Endothelial cell of umbilical vein (primary cell): ENCODE data around the gene ATP1A4. TPM values are rescaled to one million over a fixed set of nuclear protein-coding genes. Genes with fewer than 3 reads are reported as not detected.
A peak's percentile ranks its signal among the peaks of the same experiment; 100 is the strongest.
"Not testable (repeated sequence)": the region's sequence is repeated elsewhere in the genome, so short reads cannot be mapped to it uniquely, and the experiment has no call there.

Experiments used
- BruUV-seq: library from RNA; stranded (reverse); fragments of 400-500 nt; replicated peaks from 2 replicates; lab custom pipeline; 2021; lab: Mats Ljungman, UMichigan
- CTCF ChIA-PET: fragments of 300-600, 350-600 bp; sonication (Branson Sonifier 250); formaldehyde crosslinking; loops from one replicate; lab custom pipeline; 2021; ENCODE audit warnings: antibody characterized with exemption, inconsistent platforms; lab: Charles Lee
- POLR2A ChIA-PET: fragments of 300-600, 350-600 bp; sonication (Branson Sonifier 250); formaldehyde crosslinking; loops from one replicate; lab custom pipeline; 2021; ENCODE audit warnings: antibody characterized with exemption, inconsistent platforms; lab: Charles Lee
- DNase-seq: peaks from one replicate; pipeline ENCODE4 v3.0.0-alpha.2; 2011; ENCODE audit warnings: low read depth, low spot score
- FAIRE-seq: peaks from 2 replicates; lab custom pipeline; 2011; peaks lifted over from hg19 to GRCh38; lab: Jason Lieb, UNC
- H2AFZ ChIP-seq: 2 replicates; pipeline ENCODE4 v1.6.0; 2012; ENCODE audit warnings: low read depth, low read length, control low read depth, inconsistent platforms
- H3K27ac ChIP-seq: 2 replicates; pipeline ENCODE4 v1.5.1; 2011; ENCODE audit warnings: low read depth, mild to moderate bottlenecking, control low read depth, low read length, moderate library complexity; ENCODE audit not compliant: insufficient read depth
- H3K27me3 ChIP-seq, 2 experiments: 2 replicates each; pipeline versions ENCODE4 v1.6.0 to v1.6.1; 2011; ENCODE audit warnings: low read length in 2 of 2, mixed read lengths in 1 of 2; ENCODE audit not compliant: control insufficient read depth in 2 of 2, insufficient read depth in 2 of 2
- H3K36me3 ChIP-seq, 2 experiments: 2 replicates in 1 of 2; 3 replicates in 1 of 2; pipeline ENCODE4 v1.5.1; 2011; ENCODE audit warnings: low read length in 2 of 2, mild to moderate bottlenecking in 1 of 2, moderate library complexity in 1 of 2; ENCODE audit not compliant: control insufficient read depth in 2 of 2, insufficient read depth in 2 of 2; ENCODE audit errors: extremely low read depth in 1 of 2
- H3K4me1 ChIP-seq: 3 replicates; pipeline ENCODE4 v1.5.1; 2011; ENCODE audit warnings: mild to moderate bottlenecking, low read length; ENCODE audit not compliant: control insufficient read depth, insufficient read depth; ENCODE audit errors: extremely low read depth
- H3K4me2 ChIP-seq: 2 replicates; pipeline ENCODE4 v1.6.1; 2011; ENCODE audit warnings: low read length, control low read depth, mixed read lengths; ENCODE audit not compliant: insufficient read depth
- H3K4me3 ChIP-seq, 3 experiments: fragments of 200-600 bp in 1 of 3; sonication (generic), shearing (Covaris generic) in 1 of 3; replicated peaks in 1 of 3; 2 replicates each; pipeline ENCODE4 v1.5.1; 2011 to 2016; ENCODE audit warnings: control low read depth in 3 of 3, low read length in 3 of 3, mild to moderate bottlenecking in 2 of 3, inconsistent platforms in 1 of 3, low read depth in 1 of 3, moderate library complexity in 1 of 3; ENCODE audit not compliant: insufficient read depth in 1 of 3
- H3K79me2 ChIP-seq: 2 replicates; pipeline ENCODE4 v1.6.0; 2012; ENCODE audit warnings: low read length, inconsistent platforms; ENCODE audit not compliant: control insufficient read depth, insufficient read depth
- H3K9ac ChIP-seq: replicated peaks from 2 replicates; pipeline ENCODE3; 2011; ENCODE audit warnings: low read length, control low read depth; ENCODE audit not compliant: insufficient read depth; ENCODE audit errors: extremely low read depth
- H3K9me1 ChIP-seq: replicated peaks from 3 replicates; pipeline ENCODE4 v1.6.0; 2011; ENCODE audit warnings: mild to moderate bottlenecking, low read length; ENCODE audit not compliant: control insufficient read depth, insufficient read depth; ENCODE audit errors: extremely low read depth
- H3K9me3 ChIP-seq: replicated peaks from 2 replicates; pipeline ENCODE4 v1.5.1; 2012; ENCODE audit warnings: low read length, inconsistent platforms; ENCODE audit not compliant: control insufficient read depth, insufficient read depth
- H4K20me1 ChIP-seq: replicated peaks from 2 replicates; pipeline ENCODE3; 2011; ENCODE audit warnings: mild to moderate bottlenecking, low read length; ENCODE audit not compliant: control insufficient read depth, insufficient read depth; ENCODE audit errors: extremely low read depth
- CTCF ChIP-seq, 2 donors: IDR thresholded peaks; 1 replicate in 1 of 2; 2 replicates in 1 of 2; pipeline ENCODE4 v1.5.1; 2011; ENCODE audit warnings: low read length in 2 of 2, mild to moderate bottlenecking in 2 of 2, moderate library complexity in 2 of 2, control low read depth in 1 of 2, inconsistent platforms in 1 of 2, low read depth in 1 of 2; ENCODE audit not compliant: insufficient read depth in 1 of 2; ENCODE audit errors: extremely low read depth in 1 of 2
- EZH2 ChIP-seq: IDR thresholded peaks from 2 replicates; pipeline ENCODE4 v1.6.1; 2012; ENCODE audit warnings: borderline replicate concordance, low read depth, mild to moderate bottlenecking, moderate library complexity, low read length, inconsistent platforms; ENCODE audit not compliant: severe bottlenecking
- FOS ChIP-seq: IDR thresholded peaks from 2 replicates; pipeline ENCODE4 v1.6.1; 2011; ENCODE audit warnings: mild to moderate bottlenecking, low read length, moderate library complexity, borderline replicate concordance; ENCODE audit not compliant: insufficient read depth
- GATA2 ChIP-seq: IDR thresholded peaks from 2 replicates; pipeline ENCODE4 v1.7.0; 2011; ENCODE audit warnings: low read depth, mild to moderate bottlenecking, moderate library complexity, mixed read lengths, low read length; ENCODE audit not compliant: insufficient read length, insufficient read depth
- JUN ChIP-seq: IDR thresholded peaks from 2 replicates; pipeline ENCODE4 v1.6.1; 2011; ENCODE audit warnings: borderline replicate concordance, low read depth; ENCODE audit not compliant: insufficient read length, insufficient read depth
- MYC ChIP-seq: IDR thresholded peaks from one replicate; pipeline ENCODE4 v1.6.1; 2011; ENCODE audit warnings: mild to moderate bottlenecking, low read depth, low read length
- POLR2A ChIP-seq: IDR thresholded peaks from 2 replicates; pipeline ENCODE4 v1.6.1; 2012; ENCODE audit warnings: low read depth, mild to moderate bottlenecking, control low read depth, low read length
- POLR2AphosphoS5 ChIP-seq: IDR thresholded peaks from 2 replicates; pipeline ENCODE4 v1.6.1; 2012; ENCODE audit warnings: low read depth, mild to moderate bottlenecking, control low read depth, low read length, moderate library complexity; ENCODE audit not compliant: insufficient read depth
- dilution Hi-C: fragments of 300-500 bp; cut with MboI; formaldehyde crosslinking; loops from one replicate; pipeline ENCODE4 v1.15.0; 2019; ENCODE audit warnings: low sequenced_read_pairs; ENCODE audit not compliant: extremely low pct_ligation_motif_present
- intact Hi-C: fragments of 100-400 bp; cut with micrococcal nuclease; formaldehyde crosslinking; loops from one replicate; pipeline ENCODE4 v1.10.0; 2022
- polyA plus RNA-seq, 4 experiments: library from polyadenylated mRNA; depleted of rRNA in 3 of 4; stranded (reverse) in 3 of 4; unstranded in 1 of 4; fragments of >200 nt; gene quantifications; 2 replicates each; pipeline versions ENCODE4 v1.2.1 to v1.2.3, GENCODE V29; 2011 to 2012; ENCODE audit warnings: missing spikeins in 1 of 4
- total RNA-seq: library from RNA; stranded (reverse); gene quantifications from 2 replicates; pipeline ENCODE4 v1.2.3, GENCODE V29; 2021
- TF ChIP-seq, protein P1 (sequence below): IDR thresholded peaks from 2 replicates; pipeline ENCODE4 v1.6.1; 2011; ENCODE audit not compliant: insufficient read depth, insufficient read length

ATP1A4 gene
- total and polyA plus RNA-seq, 2 donors (not counting 3 experiments of a cell fraction or from before 2014, with no cell fraction given) = not detected

GRCh38 chr1:160111462-160111861 lies 39.9 kb upstream of the ATP1A4 start:
- intact Hi-C loops, H2AFZ ChIP-seq, H3K4me2 ChIP-seq, dilution Hi-C loops, FAIRE-seq, H3K9ac ChIP-seq, H3K27ac ChIP-seq, H3K79me2 ChIP-seq, H3K36me3 ChIP-seq, DNase-seq, POLR2A ChIA-PET, H3K4me3 ChIP-seq, H4K20me1 ChIP-seq, BruUV-seq, H3K9me3 ChIP-seq, H3K4me1 ChIP-seq, H3K9me1 ChIP-seq: not testable (repeated sequence)
- CTCF ChIA-PET = interaction anchor here (1.2 to 4.5 kb wide), 3 partner anchors 141 to 265 kb away, joined by 3 to 28 read pairs (median 8); no protein-coding TSS in a partner anchor
- H3K27me3 ChIP-seq = peaks cover 18 to 22% of the 10 kb centered on the region in 2 experiments

DNA sequence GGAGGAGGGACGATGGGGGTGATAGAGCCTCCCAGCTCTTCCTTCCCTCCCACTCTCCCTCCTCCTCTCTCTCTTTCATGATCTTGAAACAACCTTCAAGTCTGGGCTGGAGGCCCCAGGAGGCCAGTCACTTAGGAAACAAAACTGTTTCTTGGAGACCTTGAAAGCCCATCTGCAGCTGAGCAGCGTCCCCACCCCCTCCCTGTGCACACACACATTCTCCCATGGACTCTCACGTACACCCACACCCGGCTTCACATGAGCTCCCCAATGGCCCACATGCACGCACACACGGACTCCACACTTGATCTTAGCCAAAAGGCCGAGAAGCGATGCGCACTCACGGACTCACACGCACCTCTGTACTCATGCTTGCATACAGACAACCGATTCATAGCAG lies 39.0 kb upstream of the ATP1A4 start:
- no peaks in the 10 kb centered on the region for H3K4me1 ChIP-seq
- no peak overlapping the region for H3K4me3 ChIP-seq
- DNase-seq (no peak), FAIRE-seq (peak; percentile 83)
- no peaks in the 10 kb centered on the region for H3K36me3 ChIP-seq
- no peaks in the 10 kb centered on the region for H3K79me2 ChIP-seq
- H3K27ac ChIP-seq = no peak overlapping the region
- H3K27me3 ChIP-seq = peaks cover 18 to 26% of the 10 kb centered on the region in 2 experiments
- no peak for TF ChIP-seq GATA2
- no peak for TF ChIP-seq FOS
- TF ChIP-seq POLR2A = no peak
- TF ChIP-seq MYC = no peak
- TF ChIP-seq, protein P1, sequence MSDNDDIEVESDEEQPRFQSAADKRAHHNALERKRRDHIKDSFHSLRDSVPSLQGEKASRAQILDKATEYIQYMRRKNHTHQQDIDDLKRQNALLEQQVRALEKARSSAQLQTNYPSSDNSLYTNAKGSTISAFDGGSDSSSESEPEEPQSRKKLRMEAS = no peak
- no peak for TF ChIP-seq EZH2
- no peak for TF ChIP-seq JUN
- TF ChIP-seq POLR2AphosphoS5 = no peak
- no peak for TF ChIP-seq CTCF (IDR thresholded peaks at IDR 0.05; ENCODE audit: extremely low read depth in 1 of 2, insufficient read depth in 1 of 2, low read depth in 1 of 2, low read length in 2 of 2)
- no peaks in the 10 kb centered on the region for H3K9me1 ChIP-seq
- dilution Hi-C loops (no loop called here), intact Hi-C loops (no loop called here)
- H3K4me2 ChIP-seq = no peak overlapping the region
- H4K20me1 ChIP-seq = no peaks in the 10 kb centered on the region
- no peak overlapping the region for H3K9ac ChIP-seq
- no peak overlapping the region for H2AFZ ChIP-seq
- CTCF ChIA-PET = interaction anchor here (1.7 kb wide), 1 partner anchor 140 kb away, joined by 8 read pairs; no protein-coding TSS in a partner anchor
- H3K9me3 ChIP-seq = no peaks in the 10 kb centered on the region
- POLR2A ChIA-PET = no interaction called here
- BruUV-seq = no TSS peak
